Skin of body (tissue), 2 donors: Measurements from ENCODE around the gene TRUB1. TPM values are rescaled to one million over a fixed set of nuclear protein-coding genes. Genes with fewer than 3 reads are reported as not detected.

ENCODE experiments used
- small RNA-seq: library from RNA; depleted of rRNA; stranded (forward); fragments of <200 nt; gene quantifications from one replicate; pipeline ENCODE3, GENCODE V24; 2014; ENCODE audit warnings: low replicate concordance
- total RNA-seq: library from RNA; depleted of rRNA; stranded (reverse); fragments of >200 nt; gene quantifications from one replicate; pipeline ENCODE4 v1.2.3, GENCODE V29; 2014

Gene TRUB1
- total RNA-seq, 1 donor from 2014 or later: 21.1 TPM

Small RNA genes lying within 50 kb of the gene (small RNA-seq; reads per million reads assigned to genes)
- gene RNU6-1121P: not detected

Other genes with a start within 250 kb of the TRUB1 start
- gene FHIP2A, start 116.4 kb upstream of the TRUB1 start, total RNA-seq: 25.7 TPM
- 24.4 TPM for gene ATRNL1, start 155.2 kb downstream of the TRUB1 start, total RNA-seq